HepG2 (cell line): ENCODE measurements around the gene MRPL48. TPM values are rescaled to one million over a fixed set of nuclear protein-coding genes. Genes with fewer than 3 reads are reported as not detected.

Experiments
- KLF13 ChIP-seq: sonication (generic); formaldehyde crosslinking; IDR thresholded peaks from 2 replicates; pipeline ENCODE4 v1.4.0; 2020; ENCODE audit warnings: mild to moderate bottlenecking, missing genetic modification reagents
- KLF6 ChIP-seq: IDR thresholded peaks from 2 replicates; pipeline ENCODE4 v1.8.0; 2016; ENCODE audit warnings: missing biosample characterization, missing genetic modification reagents
- MTF1 ChIP-seq: sonication (generic); formaldehyde crosslinking; IDR thresholded peaks from 2 replicates; pipeline ENCODE4 v1.5.0; 2020; ENCODE audit warnings: missing genetic modification reagents
- NFE2L2 ChIP-seq: fragments of 150-350 bp; IDR thresholded peaks from 2 replicates; pipeline ENCODE4 v1.6.1; 2014; ENCODE audit warnings: low read length
- PRMT3 ChIP-seq: sonication (generic); formaldehyde crosslinking; IDR thresholded peaks from 2 replicates; pipeline ENCODE4 v1.8.1; 2022; ENCODE audit warnings: low read depth, mild to moderate bottlenecking, moderate library complexity, missing genetic modification reagents, borderline replicate concordance
- SOX5 ChIP-seq: IDR thresholded peaks from 2 replicates; pipeline ENCODE4 v1.6.1; 2016; ENCODE audit warnings: borderline replicate concordance
- ZBTB7B ChIP-seq: sonication (generic); formaldehyde crosslinking; IDR thresholded peaks from 2 replicates; pipeline ENCODE4 v1.4.0; 2020; ENCODE audit warnings: missing genetic modification reagents
- ZMYM4 ChIP-seq: sonication (generic); formaldehyde crosslinking; IDR thresholded peaks from 2 replicates; pipeline ENCODE4 v1.8.1; 2023; ENCODE audit warnings: mild to moderate bottlenecking, missing genetic modification reagents
- ZNF143 ChIP-seq: sonication (generic); formaldehyde crosslinking; IDR thresholded peaks from 2 replicates; pipeline ENCODE4 v1.4.0; 2020; ENCODE audit warnings: missing genetic modification reagents
- ZNF160 ChIP-seq: sonication (generic); formaldehyde crosslinking; IDR thresholded peaks from 2 replicates; pipeline ENCODE4 v1.8.0; 2022; ENCODE audit warnings: mild to moderate bottlenecking, inconsistent platforms, missing genetic modification reagents
- ZNF510 ChIP-seq: sonication (generic); formaldehyde crosslinking; IDR thresholded peaks from 2 replicates; pipeline ENCODE4 v1.4.0; 2020; ENCODE audit warnings: low read depth, mild to moderate bottlenecking, missing genetic modification reagents
- ZNF549 ChIP-seq: sonication (generic); formaldehyde crosslinking; IDR thresholded peaks from 2 replicates; pipeline ENCODE4 v1.5.0; 2020; ENCODE audit warnings: missing genetic modification reagents
- ZNF75D ChIP-seq: sonication (generic); formaldehyde crosslinking; IDR thresholded peaks from 2 replicates; pipeline ENCODE4 v1.8.1; 2023; ENCODE audit warnings: missing genetic modification reagents, mild to moderate bottlenecking, borderline replicate concordance
- ZNF761 ChIP-seq: sonication (generic); formaldehyde crosslinking; conservative IDR thresholded peaks from 2 replicates; pipeline ENCODE4 v1.4.0; 2020; ENCODE audit warnings: mild to moderate bottlenecking, missing genetic modification reagents
- ZNF777 ChIP-seq: sonication (generic); formaldehyde crosslinking; IDR thresholded peaks from 2 replicates; pipeline ENCODE4 v1.4.0; 2020; ENCODE audit warnings: missing genetic modification reagents
- polyA plus RNA-seq, 8 experiments: library from polyadenylated mRNA; depleted of rRNA in 3 of 8; stranded (reverse) in 7 of 8; unstranded in 1 of 8; fragments of >200 nt; fragmentation: Illumina TruSeq in 4 of 8; extraction: Trizol in 4 of 8; gene quantifications; 2 replicates each; pipeline versions ENCODE4 v1.2.1 to v1.2.3, GENCODE V29; 2011 to 2016; ENCODE audit warnings: low read depth in 4 of 8, missing spikeins in 1 of 8, mixed read lengths in 1 of 8; ENCODE audit not compliant: insufficient read depth in 1 of 8
- total RNA-seq, 5 experiments: library from RNA; depleted of rRNA; stranded (reverse); fragments of >200 nt; fragmentation: Illumina TruSeq; extraction: Trizol; gene quantifications; 2 replicates each; pipeline ENCODE4 v1.2.3, GENCODE V29; 2016; ENCODE audit warnings: low read depth in 1 of 5
- TF ChIP-seq, protein P1 (sequence below): sonication (generic); formaldehyde crosslinking; IDR thresholded peaks from one replicate; pipeline ENCODE4 v1.5.1; 2020; ENCODE audit warnings: mild to moderate bottlenecking, missing genetic modification reagents; ENCODE audit errors: not compliant biosample characterization
- TF ChIP-seq, protein P2 (sequence below): sonication (generic); formaldehyde crosslinking; conservative IDR thresholded peaks from 2 replicates; pipeline ENCODE4 v1.8.1; 2023; ENCODE audit warnings: missing genetic modification reagents
- TF ChIP-seq, protein P3 (sequence below): sonication (generic); formaldehyde crosslinking; conservative IDR thresholded peaks from 2 replicates; pipeline ENCODE4 v1.8.0; 2022; ENCODE audit warnings: missing genetic modification reagents

Gene MRPL48
- total and polyA plus RNA-seq, 2 of the 13 experiments (the other 11 are each of a cell fraction or from before 2014, with no cell fraction given): 61.2 to 67.9 TPM

DNA sequence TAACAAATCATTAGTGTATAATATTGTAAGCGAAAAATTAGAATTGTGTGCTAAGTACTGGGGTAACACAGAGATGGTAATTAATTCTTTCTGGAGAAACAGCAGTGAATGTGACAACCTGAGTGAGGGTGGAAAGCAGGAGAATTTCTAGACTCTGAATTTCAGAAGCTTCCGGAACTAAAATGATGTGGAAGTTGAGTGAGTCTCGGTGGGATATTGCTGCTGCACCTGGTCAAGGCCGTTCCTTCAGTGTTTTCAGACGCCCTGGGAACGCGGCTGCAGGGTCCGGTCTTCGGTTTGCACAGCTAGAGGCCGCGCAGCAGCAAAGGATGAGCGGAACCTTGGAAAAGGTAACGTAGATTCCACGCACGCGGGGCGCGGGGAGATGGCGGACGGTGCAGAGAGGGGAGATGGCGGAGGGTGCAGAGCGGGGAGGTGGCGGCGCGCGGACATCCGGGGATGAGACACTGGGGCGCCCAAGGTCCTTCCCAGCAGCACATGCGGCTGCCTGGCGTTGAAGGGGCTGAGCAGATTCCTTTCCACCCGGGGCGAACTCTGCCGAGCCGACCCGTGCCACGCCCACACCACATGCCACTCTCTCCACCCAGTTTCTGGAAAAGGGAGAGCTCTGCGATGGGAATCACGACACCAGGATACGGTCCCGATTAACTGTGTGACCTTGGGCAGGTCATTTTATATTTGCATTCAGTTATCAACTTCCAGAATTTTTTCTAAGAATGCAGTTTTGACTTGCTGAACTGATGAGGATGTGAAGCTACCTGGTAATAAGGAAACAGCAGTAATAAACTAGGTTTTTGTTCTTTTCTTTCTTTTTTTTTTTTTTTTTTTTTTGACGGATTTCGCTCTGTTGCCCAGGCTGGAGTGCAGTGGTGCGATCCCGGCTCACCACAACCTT, at the start of gene MRPL48 (continued):
- TF ChIP-seq, protein P1, sequence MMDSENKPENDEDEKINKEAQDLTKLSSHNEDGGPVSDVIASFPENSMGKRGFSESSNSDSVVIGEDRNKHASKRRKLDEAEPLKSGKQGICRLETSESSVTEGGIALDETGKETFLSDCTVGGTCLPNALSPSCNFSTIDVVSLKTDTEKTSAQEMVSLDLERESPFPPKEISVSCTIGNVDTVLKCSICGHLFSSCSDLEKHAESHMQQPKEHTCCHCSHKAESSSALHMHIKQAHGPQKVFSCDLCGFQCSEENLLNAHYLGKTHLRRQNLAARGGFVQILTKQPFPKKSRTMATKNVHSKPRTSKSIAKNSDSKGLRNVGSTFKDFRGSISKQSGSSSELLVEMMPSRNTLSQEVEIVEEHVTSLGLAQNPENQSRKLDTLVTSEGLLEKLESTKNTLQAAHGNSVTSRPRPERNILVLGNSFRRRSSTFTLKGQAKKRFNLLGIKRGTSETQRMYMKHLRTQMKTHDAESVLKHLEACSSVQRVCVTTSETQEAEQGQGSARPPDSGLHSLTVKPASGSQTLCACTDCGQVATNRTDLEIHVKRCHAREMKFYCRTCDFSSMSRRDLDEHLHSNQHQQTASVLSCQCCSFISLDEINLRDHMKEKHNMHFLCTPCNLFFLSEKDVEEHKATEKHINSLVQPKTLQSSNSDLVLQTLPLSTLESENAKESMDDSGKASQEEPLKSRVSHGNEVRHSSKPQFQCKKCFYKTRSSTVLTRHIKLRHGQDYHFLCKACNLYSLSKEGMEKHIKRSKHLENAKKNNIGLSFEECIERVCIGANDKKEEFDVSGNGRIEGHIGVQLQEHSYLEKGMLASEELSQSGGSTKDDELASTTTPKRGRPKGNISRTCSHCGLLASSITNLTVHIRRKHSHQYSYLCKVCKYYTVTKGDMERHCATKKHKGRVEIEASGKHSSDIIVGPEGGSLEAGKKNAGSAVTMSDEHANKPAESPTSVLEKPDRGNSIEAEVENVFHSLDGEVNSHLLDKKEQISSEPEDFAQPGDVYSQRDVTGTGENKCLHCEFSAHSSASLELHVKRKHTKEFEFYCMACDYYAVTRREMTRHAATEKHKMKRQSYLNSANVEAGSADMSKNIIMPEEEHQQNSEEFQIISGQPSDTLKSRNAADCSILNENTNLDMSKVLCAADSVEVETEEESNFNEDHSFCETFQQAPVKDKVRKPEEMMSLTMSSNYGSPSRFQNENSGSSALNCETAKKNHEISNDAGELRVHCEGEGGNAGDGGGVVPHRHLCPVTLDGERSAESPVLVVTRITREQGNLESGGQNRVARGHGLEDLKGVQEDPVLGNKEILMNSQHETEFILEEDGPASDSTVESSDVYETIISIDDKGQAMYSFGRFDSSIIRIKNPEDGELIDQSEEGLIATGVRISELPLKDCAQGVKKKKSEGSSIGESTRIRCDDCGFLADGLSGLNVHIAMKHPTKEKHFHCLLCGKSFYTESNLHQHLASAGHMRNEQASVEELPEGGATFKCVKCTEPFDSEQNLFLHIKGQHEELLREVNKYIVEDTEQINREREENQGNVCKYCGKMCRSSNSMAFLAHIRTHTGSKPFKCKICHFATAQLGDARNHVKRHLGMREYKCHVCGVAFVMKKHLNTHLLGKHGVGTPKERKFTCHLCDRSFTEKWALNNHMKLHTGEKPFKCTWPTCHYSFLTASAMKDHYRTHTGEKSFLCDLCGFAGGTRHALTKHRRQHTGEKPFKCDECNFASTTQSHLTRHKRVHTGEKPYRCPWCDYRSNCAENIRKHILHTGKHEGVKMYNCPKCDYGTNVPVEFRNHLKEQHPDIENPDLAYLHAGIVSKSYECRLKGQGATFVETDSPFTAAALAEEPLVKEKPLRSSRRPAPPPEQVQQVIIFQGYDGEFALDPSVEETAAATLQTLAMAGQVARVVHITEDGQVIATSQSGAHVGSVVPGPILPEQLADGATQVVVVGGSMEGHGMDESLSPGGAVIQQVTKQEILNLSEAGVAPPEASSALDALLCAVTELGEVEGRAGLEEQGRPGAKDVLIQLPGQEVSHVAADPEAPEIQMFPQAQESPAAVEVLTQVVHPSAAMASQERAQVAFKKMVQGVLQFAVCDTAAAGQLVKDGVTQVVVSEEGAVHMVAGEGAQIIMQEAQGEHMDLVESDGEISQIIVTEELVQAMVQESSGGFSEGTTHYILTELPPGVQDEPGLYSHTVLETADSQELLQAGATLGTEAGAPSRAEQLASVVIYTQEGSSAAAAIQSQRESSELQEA: peak; percentile 95
- TF ChIP-seq NFE2L2 (no peak), PRMT3 (CRISPR knock-in tag) (0 out of 2 replicates have a peak, but pooled peaks have one; percentile 70), ZNF761 (peak; percentile 84; the same call in 1 of the 2 replicates), ZNF777 (CRISPR knock-in tag) (peak; percentile 32; the same call in 1 of the 2 replicates), KLF13 (CRISPR knock-in tag) (no peak), SOX5 (CRISPR knock-in tag) (peak; percentile 50; the same call in 1 of the 2 replicates), ZBTB7B (CRISPR knock-in tag) (peak; percentile 64; the same call in 1 of the 2 replicates), ZNF510 (CRISPR knock-in tag) (no peak), KLF6 (peak; percentile 82), ZNF143 (CRISPR knock-in tag) (peak; percentile 89), ZNF549 (CRISPR knock-in tag) (no peak), ZMYM4 (CRISPR knock-in tag) (peak; percentile 91), ZNF75D (CRISPR knock-in tag) (0 out of 2 replicates have a peak, but pooled peaks have one; percentile 35), MTF1 (no peak; the same call in 1 of the 2 replicates), ZNF160 (CRISPR knock-in tag) (no peak)
- TF ChIP-seq, protein P2, sequence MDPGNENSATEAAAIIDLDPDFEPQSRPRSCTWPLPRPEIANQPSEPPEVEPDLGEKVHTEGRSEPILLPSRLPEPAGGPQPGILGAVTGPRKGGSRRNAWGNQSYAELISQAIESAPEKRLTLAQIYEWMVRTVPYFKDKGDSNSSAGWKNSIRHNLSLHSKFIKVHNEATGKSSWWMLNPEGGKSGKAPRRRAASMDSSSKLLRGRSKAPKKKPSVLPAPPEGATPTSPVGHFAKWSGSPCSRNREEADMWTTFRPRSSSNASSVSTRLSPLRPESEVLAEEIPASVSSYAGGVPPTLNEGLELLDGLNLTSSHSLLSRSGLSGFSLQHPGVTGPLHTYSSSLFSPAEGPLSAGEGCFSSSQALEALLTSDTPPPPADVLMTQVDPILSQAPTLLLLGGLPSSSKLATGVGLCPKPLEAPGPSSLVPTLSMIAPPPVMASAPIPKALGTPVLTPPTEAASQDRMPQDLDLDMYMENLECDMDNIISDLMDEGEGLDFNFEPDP (CRISPR knock-in tag): 0 out of 2 replicates have a peak, but pooled peaks have one; percentile 45
- TF ChIP-seq, protein P3, sequence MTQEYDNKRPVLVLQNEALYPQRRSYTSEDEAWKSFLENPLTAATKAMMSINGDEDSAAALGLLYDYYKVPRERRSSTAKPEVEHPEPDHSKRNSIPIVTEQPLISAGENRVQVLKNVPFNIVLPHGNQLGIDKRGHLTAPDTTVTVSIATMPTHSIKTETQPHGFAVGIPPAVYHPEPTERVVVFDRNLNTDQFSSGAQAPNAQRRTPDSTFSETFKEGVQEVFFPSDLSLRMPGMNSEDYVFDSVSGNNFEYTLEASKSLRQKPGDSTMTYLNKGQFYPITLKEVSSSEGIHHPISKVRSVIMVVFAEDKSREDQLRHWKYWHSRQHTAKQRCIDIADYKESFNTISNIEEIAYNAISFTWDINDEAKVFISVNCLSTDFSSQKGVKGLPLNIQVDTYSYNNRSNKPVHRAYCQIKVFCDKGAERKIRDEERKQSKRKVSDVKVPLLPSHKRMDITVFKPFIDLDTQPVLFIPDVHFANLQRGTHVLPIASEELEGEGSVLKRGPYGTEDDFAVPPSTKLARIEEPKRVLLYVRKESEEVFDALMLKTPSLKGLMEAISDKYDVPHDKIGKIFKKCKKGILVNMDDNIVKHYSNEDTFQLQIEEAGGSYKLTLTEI (CRISPR knock-in tag): no peak
